Nephron (organoid): ENCODE measurements around the gene TMEM238L.

Experiments
- H3K27ac Mint-ChIP-seq, 3 experiments: 2 replicates each; pipeline ENCODE4 v1.8.0; 2020; ENCODE audit warnings: mixed read lengths in 3 of 3, mild to moderate bottlenecking in 2 of 3, moderate library complexity in 1 of 3
- H3K27me3 Mint-ChIP-seq: 2 replicates; pipeline ENCODE4 v1.8.0; 2021; ENCODE audit warnings: low read depth, mild to moderate bottlenecking, moderate library complexity, mixed read lengths
- H3K36me3 Mint-ChIP-seq: 2 replicates; pipeline ENCODE4 v1.8.0; 2020; ENCODE audit warnings: low read depth, mixed read lengths
- H3K4me1 Mint-ChIP-seq: 2 replicates; pipeline ENCODE4 v1.8.0; 2020; ENCODE audit warnings: mixed read lengths
- H3K4me3 Mint-ChIP-seq, 3 experiments: 2 replicates each; pipeline ENCODE4 v1.8.0; 2020; ENCODE audit warnings: mild to moderate bottlenecking in 3 of 3, mixed read lengths in 3 of 3, moderate library complexity in 2 of 3
- H3K9me3 Mint-ChIP-seq: 2 replicates; pipeline ENCODE4 v1.8.0; 2020; ENCODE audit warnings: mixed read lengths
- TF ChIP-seq, protein P1 (sequence below), 3 experiments: fragments of 200-600 bp; sonication (generic); IDR thresholded peaks; one replicate each; pipeline ENCODE4 v1.5.0; 2021; ENCODE audit warnings: antibody characterized with exemption in 3 of 3; ENCODE audit not compliant: unreplicated experiment in 3 of 3

The TMEM238L gene

DNA sequence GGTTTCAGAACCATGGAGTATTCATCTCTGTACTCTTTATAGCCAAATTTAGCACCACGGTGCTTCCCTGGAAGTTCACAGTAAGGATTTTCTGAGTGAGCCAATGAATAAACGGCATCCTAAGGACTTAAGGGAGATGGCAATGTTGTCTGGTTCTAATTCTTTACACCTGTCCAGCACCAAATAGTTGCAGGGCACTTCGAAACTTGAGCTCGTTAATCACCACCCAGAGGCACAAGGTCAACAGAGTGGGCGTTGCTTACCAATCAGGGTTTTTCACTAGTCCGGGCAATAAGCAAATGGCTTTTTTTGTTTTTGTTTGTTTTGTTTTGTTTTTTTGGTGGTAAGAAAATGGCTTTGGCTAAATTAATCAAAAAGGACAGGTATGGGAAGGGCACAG, 45.8 kb downstream of the TMEM238L start:
- TF ChIP-seq, protein P1, sequence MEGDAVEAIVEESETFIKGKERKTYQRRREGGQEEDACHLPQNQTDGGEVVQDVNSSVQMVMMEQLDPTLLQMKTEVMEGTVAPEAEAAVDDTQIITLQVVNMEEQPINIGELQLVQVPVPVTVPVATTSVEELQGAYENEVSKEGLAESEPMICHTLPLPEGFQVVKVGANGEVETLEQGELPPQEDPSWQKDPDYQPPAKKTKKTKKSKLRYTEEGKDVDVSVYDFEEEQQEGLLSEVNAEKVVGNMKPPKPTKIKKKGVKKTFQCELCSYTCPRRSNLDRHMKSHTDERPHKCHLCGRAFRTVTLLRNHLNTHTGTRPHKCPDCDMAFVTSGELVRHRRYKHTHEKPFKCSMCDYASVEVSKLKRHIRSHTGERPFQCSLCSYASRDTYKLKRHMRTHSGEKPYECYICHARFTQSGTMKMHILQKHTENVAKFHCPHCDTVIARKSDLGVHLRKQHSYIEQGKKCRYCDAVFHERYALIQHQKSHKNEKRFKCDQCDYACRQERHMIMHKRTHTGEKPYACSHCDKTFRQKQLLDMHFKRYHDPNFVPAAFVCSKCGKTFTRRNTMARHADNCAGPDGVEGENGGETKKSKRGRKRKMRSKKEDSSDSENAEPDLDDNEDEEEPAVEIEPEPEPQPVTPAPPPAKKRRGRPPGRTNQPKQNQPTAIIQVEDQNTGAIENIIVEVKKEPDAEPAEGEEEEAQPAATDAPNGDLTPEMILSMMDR (IDR thresholded peaks at IDR 0.05; ENCODE audit: unreplicated experiment in 3 of 3): no peak
- H3K4me3 Mint-ChIP-seq: no peak overlapping the region
- H3K36me3 Mint-ChIP-seq: no peaks in the 10 kb centered on the region
- no peak overlapping the region for H3K27ac Mint-ChIP-seq
- H3K4me1 Mint-ChIP-seq: peaks cover 28% of the 10 kb centered on the region
- H3K9me3 Mint-ChIP-seq: no peaks in the 10 kb centered on the region
- H3K27me3 Mint-ChIP-seq: peaks cover 31% of the 10 kb centered on the region

GRCh38 chr17:10757647-10758046, 46.3 kb downstream of the TMEM238L start:
- no peak overlapping the region for H3K27ac Mint-ChIP-seq

DNA sequence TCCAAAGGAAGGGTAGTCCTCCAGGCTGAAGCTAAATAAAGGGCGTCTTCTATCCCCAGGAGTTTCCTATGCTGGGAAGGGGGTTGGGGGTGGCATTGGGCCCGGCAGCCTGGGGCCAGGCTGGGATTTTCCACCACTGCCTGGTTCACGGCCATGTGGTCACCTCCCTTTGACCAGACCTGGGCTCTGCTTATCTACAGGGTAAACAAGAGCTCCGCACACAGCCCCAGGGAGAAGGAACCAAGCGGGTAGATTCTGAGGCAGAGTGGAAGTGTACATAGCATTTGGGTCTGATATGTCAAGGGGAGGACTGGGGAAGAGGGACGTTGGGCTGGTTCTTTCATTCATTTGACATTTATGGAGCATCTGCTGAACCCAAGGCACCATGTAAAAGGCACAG, 46.8 kb downstream of the TMEM238L start:
- H3K4me1 Mint-ChIP-seq: peaks cover 28% of the 10 kb centered on the region
- H3K36me3 Mint-ChIP-seq: no peaks in the 10 kb centered on the region
- TF ChIP-seq, protein P1 (IDR thresholded peaks at IDR 0.05; ENCODE audit: unreplicated experiment in 3 of 3): no peak
- H3K27ac Mint-ChIP-seq: no peak overlapping the region
- peaks cover 35% of the 10 kb centered on the region for H3K27me3 Mint-ChIP-seq
- H3K4me3 Mint-ChIP-seq: no peak overlapping the region
- H3K9me3 Mint-ChIP-seq: no peaks in the 10 kb centered on the region

More at GRCh38 chr17:10757647-10758046, 46.3 kb downstream of the TMEM238L start:
- TF ChIP-seq, protein P1 (IDR thresholded peaks at IDR 0.05; ENCODE audit: unreplicated experiment in 3 of 3): no peak
- Mint-ChIP-seq H3K36me3 (no peaks in the 10 kb centered on the region), H3K4me1 (peaks cover 28% of the 10 kb centered on the region), H3K9me3 (no peaks in the 10 kb centered on the region), H3K27me3 (peaks cover 31% of the 10 kb centered on the region), H3K4me3 (no peak overlapping the region)

- TF ChIP-seq, protein P1 (IDR thresholded peaks at IDR 0.05; ENCODE audit: unreplicated experiment in 3 of 3): no peak
- Mint-ChIP-seq H3K4me3 (no peak overlapping the region), H3K36me3 (no peaks in the 10 kb centered on the region), H3K27me3 (peaks cover 36% of the 10 kb centered on the region), H3K27ac (no peak overlapping the region), H3K4me1 (peaks cover 28% of the 10 kb centered on the region), H3K9me3 (no peaks in the 10 kb centered on the region)
Measured at GRCh38 chr17:10756619-10757018, 47.3 kb downstream of the TMEM238L start.

GRCh38 chr17:10756185-10756584, 47.7 kb downstream of the TMEM238L start:
- H3K36me3 Mint-ChIP-seq: no peaks in the 10 kb centered on the region
- TF ChIP-seq, protein P1 (IDR thresholded peaks at IDR 0.05; ENCODE audit: unreplicated experiment in 3 of 3): no peak
- H3K27me3 Mint-ChIP-seq: peaks cover 36% of the 10 kb centered on the region
- H3K4me3 Mint-ChIP-seq: peak overlapping the region in 1 of 3 experiments; percentile 47
- peaks cover 28% of the 10 kb centered on the region for H3K4me1 Mint-ChIP-seq
- no peaks in the 10 kb centered on the region for H3K9me3 Mint-ChIP-seq
- H3K27ac Mint-ChIP-seq: no peak overlapping the region

GRCh38 chr17:10755592-10756127, 48.2 kb downstream of the TMEM238L start:
- peak overlapping the region in 1 of 3 experiments; percentile 47 for H3K4me3 Mint-ChIP-seq
- peaks cover 28% of the 10 kb centered on the region for H3K4me1 Mint-ChIP-seq
- H3K27ac Mint-ChIP-seq: no peak overlapping the region
- TF ChIP-seq, protein P1 (IDR thresholded peaks at IDR 0.05; ENCODE audit: unreplicated experiment in 3 of 3): no peak
- no peaks in the 10 kb centered on the region for H3K9me3 Mint-ChIP-seq
- H3K36me3 Mint-ChIP-seq: no peaks in the 10 kb centered on the region
- H3K27me3 Mint-ChIP-seq: peaks cover 36% of the 10 kb centered on the region
